Upper lobe of right lung (tissue), 1 donor: ENCODE results near the gene USP17L30. TPM values are rescaled to one million over a fixed set of nuclear protein-coding genes. Genes with fewer than 3 reads are reported as not detected.
"Not testable (repeated sequence)": the region's sequence is repeated elsewhere in the genome, so short reads cannot be mapped to it uniquely, and the experiment has no call there.

Experiments used
- ATAC-seq: fragments of 200-7000 bp; cut with Tn5 transposase; one replicate; pipeline ENCODE4 v1.9.1; 2020; ENCODE audit warnings: mild to moderate bottlenecking, moderate library complexity
- DNase-seq: peaks from one replicate; pipeline ENCODE4 v3.0.0-alpha.2; 2020
- H3K27ac ChIP-seq: fragments of 200-600 bp; one replicate; pipeline ENCODE4 v1.8.0; 2022
- H3K27me3 ChIP-seq: fragments of 200-600 bp; one replicate; pipeline ENCODE4 v1.8.0; 2022; ENCODE audit warnings: mild to moderate bottlenecking
- H3K36me3 ChIP-seq: fragments of 200-600 bp; one replicate; pipeline ENCODE4 v1.8.0; 2022
- H3K4me1 ChIP-seq: fragments of 200-600 bp; one replicate; pipeline ENCODE4 v1.8.0; 2022
- H3K4me3 ChIP-seq: fragments of 200-600 bp; one replicate; pipeline ENCODE4 v1.8.0; 2022; ENCODE audit warnings: mild to moderate bottlenecking
- H3K9me3 ChIP-seq: fragments of 200-600 bp; one replicate; pipeline ENCODE4 v1.8.0; 2022
- CTCF ChIP-seq: fragments of 200-600 bp; IDR thresholded peaks from one replicate; pipeline ENCODE4 v1.8.0; 2022; ENCODE audit warnings: antibody characterized with exemption
- intact Hi-C: fragments of 100-400 bp; cut with DNase I; formaldehyde crosslinking; loops from one replicate; pipeline ENCODE4 v1.11.0; 2022
- total RNA-seq: library from RNA; stranded (reverse); fragmentation: NEBNext Ultra II Directional; extraction: Animal tissue kit (Norgen Biotek cat#: 25700); gene quantifications from one replicate; pipeline ENCODE4 v1.2.1, GENCODE V29; 2021
- donor health status: DM: no; HTN: yes; CAD: no; lungs with severe emphysema.

The USP17L30 gene
- total RNA-seq, 1 donor from 2014 or later: not detected

DNA sequence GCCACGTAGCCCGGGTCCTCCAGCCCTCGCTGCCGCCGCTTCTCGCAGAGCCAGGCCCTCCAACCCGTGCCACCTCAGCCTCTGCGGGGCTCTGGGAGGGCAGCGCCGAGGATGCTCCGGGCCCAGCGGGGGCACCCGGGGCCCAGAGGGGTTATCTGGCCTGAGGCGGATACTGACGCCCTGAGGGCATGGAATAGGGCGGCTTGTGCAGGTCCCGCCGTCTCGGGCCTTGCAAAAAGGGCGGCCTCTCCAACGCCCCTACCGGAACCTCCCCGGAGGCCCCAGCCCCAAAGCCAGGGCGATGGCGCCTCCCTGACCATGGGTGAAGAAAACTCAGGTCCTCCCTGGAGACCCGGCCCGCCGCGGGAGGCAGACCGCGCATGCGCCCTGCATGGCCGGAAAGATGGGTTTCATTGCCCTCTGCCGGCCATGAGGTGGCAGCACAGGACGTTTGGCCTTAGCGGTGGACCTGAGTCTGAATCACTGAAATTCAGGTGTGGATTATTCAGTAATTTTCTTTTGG is 18.1 kb downstream of the USP17L30 start:
- intact Hi-C loops, H3K9me3 ChIP-seq, H3K4me1 ChIP-seq, H3K27me3 ChIP-seq, H3K36me3 ChIP-seq, H3K27ac ChIP-seq: not testable (repeated sequence)
- ATAC-seq (peak; percentile 51), DNase-seq (peak; percentile 83)
- peak overlapping the region; percentile 49 for H3K4me3 ChIP-seq
- peak; percentile 68 for TF ChIP-seq CTCF

DNA sequence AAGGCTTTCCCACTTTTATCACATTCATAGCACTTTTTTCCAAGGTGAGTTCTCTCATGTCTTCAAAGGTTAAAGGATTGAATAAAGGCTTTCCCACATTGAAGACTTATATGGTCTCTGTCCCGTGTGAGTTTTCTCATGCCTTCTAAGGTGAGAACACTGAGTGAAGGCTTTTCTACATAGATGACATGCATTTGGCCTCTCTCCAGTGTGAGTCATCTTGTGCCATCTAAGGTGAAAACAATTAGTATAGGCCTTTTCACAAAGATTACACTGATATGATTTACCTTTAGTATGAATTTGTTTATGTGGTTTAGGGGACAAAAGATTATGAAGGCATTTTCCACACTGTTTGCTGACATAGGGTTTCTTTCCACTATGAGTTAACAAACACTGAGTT is 21.2 kb downstream of the USP17L30 start:
- intact Hi-C loops: no loop called here

GRCh38 chr4:9389001-9389400 is 26.1 kb downstream of the USP17L30 start:
- H3K27ac ChIP-seq, H3K4me3 ChIP-seq, DNase-seq, intact Hi-C loops, ATAC-seq, H3K27me3 ChIP-seq, H3K36me3 ChIP-seq, H3K4me1 ChIP-seq, H3K9me3 ChIP-seq: not testable (repeated sequence)

More for the DNA sequence above, 21.2 kb downstream of the USP17L30 start:
- H3K9me3 ChIP-seq: no peaks in the 10 kb centered on the region
- H3K4me3 ChIP-seq: no peak overlapping the region
- TF ChIP-seq CTCF: no peak
- H3K36me3 ChIP-seq: no peaks in the 10 kb centered on the region
- DNase-seq (no peak), ATAC-seq (no peak)
- no peak overlapping the region for H3K27ac ChIP-seq
- H3K27me3 ChIP-seq: no peaks in the 10 kb centered on the region
- H3K4me1 ChIP-seq: no peaks in the 10 kb centered on the region

DNA sequence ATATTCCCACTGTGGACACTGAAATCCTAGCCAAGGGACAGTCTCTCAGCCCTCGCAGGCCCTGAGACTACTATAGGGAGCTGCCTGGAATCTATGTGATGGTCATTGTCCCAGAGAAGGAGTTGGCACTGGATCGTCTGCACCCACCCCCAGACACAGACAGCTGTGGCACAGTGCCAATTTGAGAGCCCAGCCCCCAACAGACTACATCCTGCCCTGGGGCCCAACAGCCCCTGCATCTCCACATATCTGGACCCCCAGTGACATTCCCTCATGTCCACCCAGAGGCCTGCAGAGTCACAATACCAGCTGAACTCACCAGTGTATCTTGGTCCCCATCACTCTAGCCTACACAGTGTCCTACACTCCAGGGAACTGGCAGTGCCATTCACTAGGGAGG is 42.8 kb downstream of the USP17L30 start:
- H3K4me3 ChIP-seq, H3K9me3 ChIP-seq, H3K36me3 ChIP-seq, H3K4me1 ChIP-seq, ATAC-seq, H3K27me3 ChIP-seq, DNase-seq, H3K27ac ChIP-seq, intact Hi-C loops: not testable (repeated sequence)

GRCh38 chr4:9406491-9406890 is 43.6 kb downstream of the USP17L30 start:
- ATAC-seq, H3K9me3 ChIP-seq, intact Hi-C loops, H3K27ac ChIP-seq, H3K36me3 ChIP-seq, H3K4me1 ChIP-seq, DNase-seq, H3K4me3 ChIP-seq, H3K27me3 ChIP-seq: not testable (repeated sequence)

- no peaks in the 10 kb centered on the region for H3K4me1 ChIP-seq
- no peaks in the 10 kb centered on the region for H3K36me3 ChIP-seq
- ATAC-seq (no peak), DNase-seq (peak; percentile 57)
- intact Hi-C loops: no loop called here
- no peak overlapping the region for H3K27ac ChIP-seq
- no peak for TF ChIP-seq CTCF
- H3K9me3 ChIP-seq: no peaks in the 10 kb centered on the region
- H3K27me3 ChIP-seq: no peaks in the 10 kb centered on the region
- no peak overlapping the region for H3K4me3 ChIP-seq
Observed at GRCh38 chr4:9409793-9410192, 46.9 kb downstream of the USP17L30 start.

Other genes starting within 250 kb of the USP17L30 start
- not detected for gene FAM90A26, start 192.7 kb upstream of the USP17L30 start, total RNA-seq
- not detected for gene USP17L10, start 152.5 kb upstream of the USP17L30 start, total RNA-seq
- gene USP17L11, start 147.7 kb upstream of the USP17L30 start, total RNA-seq: not detected
- not detected for gene USP17L12, start 143.0 kb upstream of the USP17L30 start, total RNA-seq
- gene USP17L13, start 138.2 kb upstream of the USP17L30 start, total RNA-seq: not detected
- not detected for gene USP17L15, start 128.7 kb upstream of the USP17L30 start, total RNA-seq
- not detected for gene USP17L17, start 119.2 kb upstream of the USP17L30 start, total RNA-seq
- not detected for gene USP17L18, start 114.5 kb upstream of the USP17L30 start, total RNA-seq
- gene USP17L19, start 109.8 kb upstream of the USP17L30 start, total RNA-seq: not detected
- gene USP17L20, start 105.0 kb upstream of the USP17L30 start, total RNA-seq: not detected
- not detected for gene USP17L21, start 100.3 kb upstream of the USP17L30 start, total RNA-seq
- gene USP17L22, start 95.5 kb upstream of the USP17L30 start, total RNA-seq: not detected
- not detected for gene USP17L24, start 38.0 kb upstream of the USP17L30 start, total RNA-seq
- gene USP17L25, start 33.2 kb upstream of the USP17L30 start, total RNA-seq: not detected
- gene USP17L26, start 28.5 kb upstream of the USP17L30 start, total RNA-seq: not detected
- gene USP17L5, start 23.7 kb upstream of the USP17L30 start, total RNA-seq: not detected
- not detected for gene USP17L27, start 19.0 kb upstream of the USP17L30 start, total RNA-seq
- not detected for gene USP17L28, start 14.2 kb upstream of the USP17L30 start, total RNA-seq
- not detected for gene USP17L29, start 9.5 kb upstream of the USP17L30 start, total RNA-seq
- not detected for gene DEFB131A, start 81.3 kb downstream of the USP17L30 start, total RNA-seq